NT2/D1 (cell line): ENCODE measurements around the gene ACER3.

ENCODE experiments used
- SUZ12 ChIP-seq: IDR thresholded peaks from 2 replicates; pipeline ENCODE4 v1.6.1; 2011; ENCODE audit not compliant: insufficient read length, insufficient read depth; ENCODE audit errors: extremely low read depth
- YY1 ChIP-seq: IDR thresholded peaks from 2 replicates; pipeline ENCODE4 v1.6.1; 2011; ENCODE audit not compliant: insufficient read length, insufficient read depth
- ZNF274 ChIP-seq: IDR thresholded peaks from 2 replicates; pipeline ENCODE4 v1.6.1; 2011; ENCODE audit warnings: mild to moderate bottlenecking, low read depth, low read length

GRCh38 chr11:77069336-77069968 lies 208.7 kb downstream of the ACER3 start:
- TF ChIP-seq SUZ12 (no peak), ZNF274 (no peak), YY1 (no peak)
